DND-41 (cell line): Measurements from ENCODE around the gene ALOX12B.

Source experiments
- ATAC-seq: fragments of 200-7000 bp; cut with Tn5 transposase; 3 replicates; pipeline ENCODE4 v1.9.1; 2021; ENCODE audit warnings: low read depth; ENCODE audit not compliant: insufficient read depth
- DNase-seq: peaks from one replicate; pipeline ENCODE4 v3.0.0-alpha.2; 2020
- H2AFZ ChIP-seq: 2 replicates; pipeline ENCODE4 v1.6.0; 2012; ENCODE audit warnings: low read depth, low read length
- H3K27ac ChIP-seq: 2 replicates; pipeline ENCODE4 v1.5.1; 2012; ENCODE audit warnings: low read length, inconsistent platforms
- H3K27me3 ChIP-seq: fragments of 200-600 bp; sonication (generic); 2 replicates; pipeline ENCODE4 v1.6.0; 2012; ENCODE audit warnings: low read length, mild to moderate bottlenecking, inconsistent platforms; ENCODE audit not compliant: insufficient read depth, poor library complexity
- H3K36me3 ChIP-seq: 2 replicates; pipeline ENCODE4 v1.5.1; 2012; ENCODE audit warnings: low read length, inconsistent platforms; ENCODE audit not compliant: insufficient read depth
- H3K4me1 ChIP-seq: 2 replicates; pipeline ENCODE4 v1.5.1; 2012; ENCODE audit warnings: mild to moderate bottlenecking, low read length; ENCODE audit not compliant: insufficient read depth
- H3K4me2 ChIP-seq: 2 replicates; pipeline ENCODE4 v1.6.0; 2012; ENCODE audit warnings: mild to moderate bottlenecking, moderate library complexity, low read length, inconsistent platforms; ENCODE audit not compliant: insufficient read depth
- H3K4me3 ChIP-seq, 2 experiments: fragments of 200-600 bp in 1 of 2; shearing (Covaris generic) in 1 of 2; 2 replicates each; pipeline ENCODE4 v1.5.1; 2012 to 2016; ENCODE audit warnings: inconsistent platforms in 2 of 2, low read length in 2 of 2, mild to moderate bottlenecking in 2 of 2, low read depth in 1 of 2, moderate library complexity in 1 of 2
- H3K79me2 ChIP-seq: 2 replicates; pipeline ENCODE4 v1.6.0; 2012; ENCODE audit warnings: low read length, inconsistent platforms; ENCODE audit not compliant: insufficient read depth
- H3K9ac ChIP-seq: 2 replicates; pipeline ENCODE4 v1.6.0; 2012; ENCODE audit warnings: low read depth, mild to moderate bottlenecking, inconsistent platforms, low read length, moderate library complexity
- H3K9me3 ChIP-seq: 2 replicates; pipeline ENCODE4 v1.5.1; 2012; ENCODE audit warnings: low read length, moderate library complexity, mild to moderate bottlenecking, inconsistent platforms; ENCODE audit not compliant: insufficient read depth, severe bottlenecking
- H4K20me1 ChIP-seq: 2 replicates; pipeline ENCODE4 v1.6.0; 2012; ENCODE audit warnings: low read length; ENCODE audit not compliant: insufficient read depth
- EZH2 ChIP-seq: IDR thresholded peaks from 3 replicates; pipeline ENCODE4 v1.6.1; 2012; ENCODE audit warnings: borderline replicate concordance, low read depth, mild to moderate bottlenecking, moderate library complexity, low read length, inconsistent platforms; ENCODE audit not compliant: severe bottlenecking
- TF ChIP-seq, protein P1 (sequence below): IDR thresholded peaks from 2 replicates; pipeline ENCODE4 v1.5.1; 2012; ENCODE audit warnings: borderline replicate concordance, low read length, moderate library complexity, mild to moderate bottlenecking; ENCODE audit not compliant: poor library complexity, severe bottlenecking; ENCODE audit errors: extremely low read depth

Gene ALOX12B

DNA sequence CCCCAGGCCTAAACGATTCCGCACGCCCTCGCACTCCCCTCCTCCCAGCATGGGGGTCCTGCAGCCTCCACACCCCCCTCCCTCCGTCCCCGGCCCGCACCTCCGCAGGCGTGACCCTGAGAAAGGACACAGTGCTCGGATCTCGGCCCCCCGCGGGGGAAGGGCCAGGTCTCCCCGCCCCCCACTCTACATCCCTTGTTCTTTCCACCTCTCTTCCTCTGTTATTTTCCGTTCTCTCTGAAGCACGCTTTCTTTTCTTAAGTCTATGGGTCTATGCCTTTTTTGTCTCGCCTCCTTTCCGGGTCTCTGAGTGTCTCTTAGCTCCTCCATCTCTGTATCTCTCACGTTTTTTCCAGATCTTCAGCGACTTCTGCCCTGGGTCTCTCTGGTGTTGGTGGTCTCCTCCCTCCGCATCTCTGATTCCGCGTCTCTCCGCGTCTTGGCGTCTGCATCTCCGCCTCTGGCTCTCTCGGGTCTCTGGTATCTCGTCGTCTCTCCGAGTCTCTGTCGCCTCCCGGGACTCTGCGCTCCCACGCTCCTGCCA lies 38.5 kb upstream of the ALOX12B start:
- H3K4me3 ChIP-seq = peak overlapping the region; percentile 33 to 96
- TF ChIP-seq, protein P1, sequence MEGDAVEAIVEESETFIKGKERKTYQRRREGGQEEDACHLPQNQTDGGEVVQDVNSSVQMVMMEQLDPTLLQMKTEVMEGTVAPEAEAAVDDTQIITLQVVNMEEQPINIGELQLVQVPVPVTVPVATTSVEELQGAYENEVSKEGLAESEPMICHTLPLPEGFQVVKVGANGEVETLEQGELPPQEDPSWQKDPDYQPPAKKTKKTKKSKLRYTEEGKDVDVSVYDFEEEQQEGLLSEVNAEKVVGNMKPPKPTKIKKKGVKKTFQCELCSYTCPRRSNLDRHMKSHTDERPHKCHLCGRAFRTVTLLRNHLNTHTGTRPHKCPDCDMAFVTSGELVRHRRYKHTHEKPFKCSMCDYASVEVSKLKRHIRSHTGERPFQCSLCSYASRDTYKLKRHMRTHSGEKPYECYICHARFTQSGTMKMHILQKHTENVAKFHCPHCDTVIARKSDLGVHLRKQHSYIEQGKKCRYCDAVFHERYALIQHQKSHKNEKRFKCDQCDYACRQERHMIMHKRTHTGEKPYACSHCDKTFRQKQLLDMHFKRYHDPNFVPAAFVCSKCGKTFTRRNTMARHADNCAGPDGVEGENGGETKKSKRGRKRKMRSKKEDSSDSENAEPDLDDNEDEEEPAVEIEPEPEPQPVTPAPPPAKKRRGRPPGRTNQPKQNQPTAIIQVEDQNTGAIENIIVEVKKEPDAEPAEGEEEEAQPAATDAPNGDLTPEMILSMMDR = no peak
- no peak for TF ChIP-seq EZH2
- peak; percentile 37 for ATAC-seq
- no peaks in the 10 kb centered on the region for H3K36me3 ChIP-seq
- H3K79me2 ChIP-seq = no peaks in the 10 kb centered on the region
- no peak for DNase-seq
- no peaks in the 10 kb centered on the region for H3K9me3 ChIP-seq
- peak overlapping the region; percentile 91 for H3K4me2 ChIP-seq
- peak overlapping the region; percentile 52 for H3K27ac ChIP-seq
- peaks cover 59% of the 10 kb centered on the region for H3K4me1 ChIP-seq
- H3K9ac ChIP-seq = peak overlapping the region; percentile 56
- peaks cover 48% of the 10 kb centered on the region for H3K27me3 ChIP-seq
- H4K20me1 ChIP-seq = peaks cover 30% of the 10 kb centered on the region; the same call in 1 of the 2 replicates
- peak overlapping the region; percentile 78 for H2AFZ ChIP-seq

DNA sequence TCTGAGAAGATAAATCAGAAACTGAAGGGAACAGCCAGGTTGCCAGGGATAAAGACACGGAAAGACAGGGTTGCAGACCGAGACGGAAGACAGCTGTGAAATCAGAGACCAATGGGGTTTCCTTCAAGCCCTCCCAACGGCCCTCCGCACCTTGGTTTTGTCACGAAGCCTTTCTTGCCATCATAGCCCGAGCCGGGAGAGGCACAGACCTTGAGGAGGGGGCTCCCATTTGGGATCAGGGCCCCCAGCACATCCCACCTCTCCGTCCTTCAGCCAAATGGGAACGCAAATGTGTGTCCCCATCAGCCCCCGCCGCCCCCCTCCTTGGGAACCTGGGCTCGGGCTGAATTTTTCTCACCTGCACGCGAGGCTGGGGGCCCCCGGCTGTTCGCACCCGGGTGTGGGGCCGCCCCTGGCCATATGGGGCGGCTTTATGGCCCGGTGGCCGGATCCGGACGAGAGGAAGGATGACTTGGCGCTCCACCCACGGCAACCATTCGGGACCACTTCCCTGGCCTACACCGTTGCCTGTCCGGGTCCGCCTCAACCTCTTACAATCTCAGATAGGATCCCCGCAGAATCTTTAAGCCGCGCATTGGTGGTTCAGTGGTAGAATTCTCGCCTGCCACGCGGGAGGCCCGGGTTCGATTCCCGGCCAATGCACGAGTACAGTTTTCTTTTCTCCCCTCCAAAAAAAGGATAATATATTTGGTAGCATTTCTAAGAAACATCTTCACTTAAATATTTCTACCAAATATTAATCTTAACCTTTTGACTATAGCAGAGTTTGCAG lies 37.8 kb upstream of the ALOX12B start:
- Histone ChIP-seq H3K36me3 (no peaks in the 10 kb centered on the region), H3K4me1 (peaks cover 66% of the 10 kb centered on the region), H4K20me1 (peaks cover 30% of the 10 kb centered on the region; the same call in 1 of the 2 replicates), H3K4me2 (peak overlapping the region; percentile 91), H3K9ac (peak overlapping the region; percentile 56), H3K79me2 (no peaks in the 10 kb centered on the region), H3K27ac (peak overlapping the region; percentile 52), H3K9me3 (no peaks in the 10 kb centered on the region), H3K27me3 (peaks cover 49% of the 10 kb centered on the region), H3K4me3 (peak overlapping the region; percentile 33 to 96), H2AFZ (peak overlapping the region; percentile 78)
- peak; percentile 84 for DNase-seq
- ATAC-seq = peak; percentile 65
- TF ChIP-seq, protein P1 = no peak
- TF ChIP-seq EZH2 = no peak

DNA sequence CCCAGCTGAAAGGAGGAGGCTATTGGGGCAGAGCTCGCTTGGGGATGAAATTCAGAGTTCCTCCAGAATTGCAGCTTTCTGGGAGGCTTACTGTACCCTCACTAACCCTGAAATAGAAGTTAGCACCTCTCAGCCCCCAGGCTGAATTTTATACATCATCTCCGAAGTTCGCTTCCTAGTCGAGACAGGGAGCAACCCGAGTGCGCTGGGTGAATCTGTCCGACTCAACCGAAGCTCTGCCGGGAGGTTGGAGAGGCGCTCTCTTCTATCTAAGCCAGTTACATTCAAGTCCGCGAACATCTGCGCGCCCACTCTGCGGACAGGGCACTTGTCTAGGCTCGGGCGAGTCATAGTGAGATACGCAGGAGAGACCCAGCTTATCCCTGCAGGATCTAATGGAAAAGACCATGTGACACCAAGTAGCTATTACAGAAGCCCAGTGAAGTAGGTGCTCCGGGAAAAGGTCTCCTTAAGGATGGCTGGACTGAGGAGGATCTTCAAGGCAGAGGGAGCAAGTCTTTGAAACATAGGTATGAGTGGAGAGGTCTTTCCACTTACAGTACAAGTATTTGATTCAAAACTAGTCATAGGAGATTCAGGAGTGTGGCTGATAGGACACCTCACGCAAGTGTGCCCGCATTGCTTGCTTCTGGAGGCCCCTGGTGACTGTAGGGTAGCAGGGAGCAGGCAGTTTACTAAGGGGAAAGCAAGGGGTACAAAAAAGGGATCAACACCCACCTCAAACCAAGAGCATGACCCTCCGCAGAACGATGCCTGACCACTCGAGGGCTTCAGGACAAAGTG lies 37.0 kb upstream of the ALOX12B start:
- ATAC-seq (no peak), DNase-seq (no peak)
- no peak overlapping the region for H3K27ac ChIP-seq
- H3K4me2 ChIP-seq = peak overlapping the region; percentile 91
- no peaks in the 10 kb centered on the region for H3K36me3 ChIP-seq
- peak overlapping the region; percentile 33 to 96; a peak in 2 of 4 replicates for H3K4me3 ChIP-seq
- TF ChIP-seq, protein P1 = no peak
- TF ChIP-seq EZH2 = no peak
- peaks cover 30% of the 10 kb centered on the region; the same call in 1 of the 2 replicates for H4K20me1 ChIP-seq
- H3K27me3 ChIP-seq = peaks cover 46% of the 10 kb centered on the region
- peaks cover 74% of the 10 kb centered on the region for H3K4me1 ChIP-seq
- H2AFZ ChIP-seq = peak overlapping the region; percentile 60; the same call in 1 of the 2 replicates
- H3K9me3 ChIP-seq = no peaks in the 10 kb centered on the region
- peak overlapping the region; percentile 56; the same call in 1 of the 2 replicates for H3K9ac ChIP-seq
- no peaks in the 10 kb centered on the region for H3K79me2 ChIP-seq
